ENCODE results near the gene SPDYE4. TPM values are rescaled to one million over a fixed set of nuclear protein-coding genes. Genes with fewer than 3 reads are reported as not detected.

Gene SPDYE4
- total RNA-seq, 1 experiment from 2014 or later, result not detected

DNA sequence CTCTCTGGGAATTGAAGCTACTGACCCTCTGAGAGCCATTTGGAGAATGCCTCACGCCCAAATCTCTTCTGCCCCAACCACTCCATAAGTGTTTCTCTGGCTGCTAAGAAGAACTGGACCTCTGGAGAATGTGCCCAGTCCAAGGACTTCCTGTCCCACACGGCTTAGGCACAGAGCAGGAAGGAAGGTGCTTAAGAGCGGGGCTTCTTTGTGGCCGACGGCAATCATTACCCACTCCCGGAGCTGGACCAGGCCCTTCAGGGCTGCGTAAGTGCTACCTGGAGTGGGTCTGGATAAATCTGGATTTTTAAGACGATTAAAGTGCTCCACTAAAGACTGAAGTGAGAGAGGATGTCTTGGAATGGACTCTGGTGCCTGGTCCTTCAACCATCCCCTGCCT lies 15.5 kb downstream of the SPDYE4 start:
- Histone ChIP-seq H4K20me1 (ENCODE audit: low read length) (no peaks in the 10 kb centered on the region), H3K9me3 (ENCODE audit: low read length) (no peaks in the 10 kb centered on the region), H3K27ac (ENCODE audit: low read length) (no peak overlapping the region), H3K4me3 (ENCODE audit: low read length) (no peak overlapping the region), H3K4me1 (ENCODE audit: insufficient read depth, low read length) (no peaks in the 10 kb centered on the region), H3K9me2 (replicated peaks; ENCODE audit: low read length) (no peaks in the 10 kb centered on the region), H3K36me3 (ENCODE audit: low read depth, low read length) (no peaks in the 10 kb centered on the region), H3K27me3 (ENCODE audit: low read length) (no peaks in the 10 kb centered on the region), H3K4me2 (ENCODE audit: low read length) (no peak overlapping the region), H3F3A (ENCODE audit: low read length, unreplicated experiment) (no peaks in the 10 kb centered on the region), H3K9ac (ENCODE audit: low read length) (no peak overlapping the region), H2AFZ (ENCODE audit: low read length) (no peak overlapping the region), H3K79me2 (ENCODE audit: low read length) (no peaks in the 10 kb centered on the region)
- no peak for ATAC-seq
- ChIA-PET POLR2A (ENCODE audit: unreplicated experiment) (no interaction called here), CTCF (no interaction called here)
- BruUV-seq (replicated peaks), result no TSS peak
- intact Hi-C loops (cut with micrococcal nuclease), result no loop called here
- TF ChIP-seq, protein P1, sequence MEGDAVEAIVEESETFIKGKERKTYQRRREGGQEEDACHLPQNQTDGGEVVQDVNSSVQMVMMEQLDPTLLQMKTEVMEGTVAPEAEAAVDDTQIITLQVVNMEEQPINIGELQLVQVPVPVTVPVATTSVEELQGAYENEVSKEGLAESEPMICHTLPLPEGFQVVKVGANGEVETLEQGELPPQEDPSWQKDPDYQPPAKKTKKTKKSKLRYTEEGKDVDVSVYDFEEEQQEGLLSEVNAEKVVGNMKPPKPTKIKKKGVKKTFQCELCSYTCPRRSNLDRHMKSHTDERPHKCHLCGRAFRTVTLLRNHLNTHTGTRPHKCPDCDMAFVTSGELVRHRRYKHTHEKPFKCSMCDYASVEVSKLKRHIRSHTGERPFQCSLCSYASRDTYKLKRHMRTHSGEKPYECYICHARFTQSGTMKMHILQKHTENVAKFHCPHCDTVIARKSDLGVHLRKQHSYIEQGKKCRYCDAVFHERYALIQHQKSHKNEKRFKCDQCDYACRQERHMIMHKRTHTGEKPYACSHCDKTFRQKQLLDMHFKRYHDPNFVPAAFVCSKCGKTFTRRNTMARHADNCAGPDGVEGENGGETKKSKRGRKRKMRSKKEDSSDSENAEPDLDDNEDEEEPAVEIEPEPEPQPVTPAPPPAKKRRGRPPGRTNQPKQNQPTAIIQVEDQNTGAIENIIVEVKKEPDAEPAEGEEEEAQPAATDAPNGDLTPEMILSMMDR (conservative IDR thresholded peaks at IDR 0.05; ENCODE audit: low read depth, low read length), result no peak
- TF ChIP-seq EZH2 (IDR thresholded peaks at IDR 0.05; ENCODE audit: low read length, unreplicated experiment), result no peak
- no peak for TF ChIP-seq EZH2phosphoT487 (IDR thresholded peaks at IDR 0.05; ENCODE audit: borderline replicate concordance, low read length)
- no peak for DNase-seq

DNA sequence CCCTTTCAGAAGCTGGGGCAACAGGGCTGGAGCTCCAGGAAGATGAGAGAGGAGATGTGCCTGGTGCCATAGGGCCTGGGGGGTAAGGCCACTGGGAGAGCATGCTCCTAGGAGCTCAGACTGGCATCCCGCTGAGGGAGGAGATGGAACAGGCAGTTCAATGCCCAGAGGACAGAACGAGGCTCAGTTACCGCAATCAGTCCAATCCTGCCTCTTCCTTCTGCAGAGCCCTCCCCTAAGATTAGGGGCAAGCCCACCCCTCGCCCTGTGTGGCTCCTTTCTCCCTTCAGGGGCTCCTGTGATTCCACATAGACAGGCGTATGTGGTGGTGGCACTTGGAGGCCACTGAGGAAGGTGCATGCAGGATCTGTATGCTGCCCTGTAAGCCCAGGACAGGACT lies 16.1 kb downstream of the SPDYE4 start:
- Histone ChIP-seq H2AFZ (ENCODE audit: low read length) (no peak overlapping the region), H3K4me3 (ENCODE audit: low read length) (no peak overlapping the region), H3K4me1 (ENCODE audit: insufficient read depth, low read length) (no peaks in the 10 kb centered on the region), H3K4me2 (ENCODE audit: low read length) (no peak overlapping the region), H3K79me2 (ENCODE audit: low read length) (no peaks in the 10 kb centered on the region), H3K9me2 (replicated peaks; ENCODE audit: low read length) (no peaks in the 10 kb centered on the region), H3K27ac (ENCODE audit: low read length) (no peak overlapping the region), H3K9ac (ENCODE audit: low read length) (no peak overlapping the region), H3F3A (ENCODE audit: low read length, unreplicated experiment) (no peaks in the 10 kb centered on the region), H3K9me3 (ENCODE audit: low read length) (no peaks in the 10 kb centered on the region), H3K36me3 (ENCODE audit: low read depth, low read length) (no peaks in the 10 kb centered on the region), H4K20me1 (ENCODE audit: low read length) (no peaks in the 10 kb centered on the region), H3K27me3 (ENCODE audit: low read length) (peaks cover 5% of the 10 kb centered on the region)
- ATAC-seq (no peak), DNase-seq (no peak)
- CTCF ChIA-PET, result interaction anchor here (0.6 kb wide), 1 partner anchor 248 kb away, joined by 3 read pairs; no protein-coding TSS in a partner anchor
- intact Hi-C loops (cut with micrococcal nuclease), result no loop called here
- TF ChIP-seq EZH2 (IDR thresholded peaks at IDR 0.05; ENCODE audit: low read length, unreplicated experiment) (no peak), EZH2phosphoT487 (IDR thresholded peaks at IDR 0.05; ENCODE audit: borderline replicate concordance, low read length) (no peak)
- TF ChIP-seq, protein P1 (conservative IDR thresholded peaks at IDR 0.05; ENCODE audit: low read depth, low read length), result no peak
- no TSS peak for BruUV-seq (replicated peaks)
- POLR2A ChIA-PET (ENCODE audit: unreplicated experiment), result no interaction called here

DNA sequence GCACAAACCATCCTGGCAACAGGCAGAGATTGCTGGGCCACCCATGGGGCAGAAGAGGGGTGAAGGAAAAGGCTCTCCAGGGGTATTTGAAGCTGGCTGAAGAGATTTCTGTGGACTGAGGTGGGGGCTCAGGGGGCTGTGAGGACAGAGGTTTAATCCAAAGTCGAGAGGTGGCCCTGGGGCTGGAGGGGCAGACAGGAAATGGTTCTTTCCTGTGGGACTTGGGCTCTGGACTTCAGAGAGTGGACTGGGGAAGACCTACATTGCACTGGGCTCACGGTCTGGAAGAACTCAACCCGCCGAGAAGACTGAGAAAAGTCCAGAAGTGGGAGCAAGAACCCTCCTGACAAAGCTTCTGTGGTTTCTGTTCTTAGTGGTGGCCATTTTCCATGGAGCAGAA lies 16.6 kb downstream of the SPDYE4 start:
- no peak for ATAC-seq
- Histone ChIP-seq H3K36me3 (ENCODE audit: low read depth, low read length) (no peaks in the 10 kb centered on the region), H3K27me3 (ENCODE audit: low read length) (peaks cover 8% of the 10 kb centered on the region), H3K79me2 (ENCODE audit: low read length) (no peaks in the 10 kb centered on the region), H3K27ac (ENCODE audit: low read length) (no peak overlapping the region), H3K9ac (ENCODE audit: low read length) (no peak overlapping the region), H3K4me3 (ENCODE audit: low read length) (no peak overlapping the region), H3K9me2 (replicated peaks; ENCODE audit: low read length) (no peaks in the 10 kb centered on the region), H3K9me3 (ENCODE audit: low read length) (no peaks in the 10 kb centered on the region), H3K4me2 (ENCODE audit: low read length) (no peak overlapping the region), H2AFZ (ENCODE audit: low read length) (no peak overlapping the region), H3F3A (ENCODE audit: low read length, unreplicated experiment) (no peaks in the 10 kb centered on the region), H4K20me1 (ENCODE audit: low read length) (no peaks in the 10 kb centered on the region), H3K4me1 (ENCODE audit: insufficient read depth, low read length) (no peaks in the 10 kb centered on the region)
- ChIA-PET POLR2A (ENCODE audit: unreplicated experiment) (no interaction called here), CTCF (interaction anchor here (0.6 kb wide), 1 partner anchor 247 kb away, joined by 3 read pairs; no protein-coding TSS in a partner anchor)
- no peak for DNase-seq
- TF ChIP-seq EZH2phosphoT487 (IDR thresholded peaks at IDR 0.05; ENCODE audit: borderline replicate concordance, low read length) (no peak), EZH2 (IDR thresholded peaks at IDR 0.05; ENCODE audit: low read length, unreplicated experiment) (no peak)
- TF ChIP-seq, protein P1 (conservative IDR thresholded peaks at IDR 0.05; ENCODE audit: low read depth, low read length), result no peak
- no TSS peak for BruUV-seq (replicated peaks)
- intact Hi-C loops (cut with micrococcal nuclease), result no loop called here
